CD14-positive monocyte (primary cell): Measurements from ENCODE around the gene ATPAF1. TPM values are rescaled to one million over a fixed set of nuclear protein-coding genes. Genes with fewer than 3 reads are reported as not detected.

ENCODE experiments used
- DNase-seq, 3 donors: peaks; one replicate each; pipeline ENCODE4 v3.0.0-alpha.2; 2011 to 2022
- H2AFZ ChIP-seq: 2 replicates; pipeline ENCODE4 v1.6.0; 2012; ENCODE audit warnings: mild to moderate bottlenecking, low read depth, low read length, inconsistent platforms; ENCODE audit not compliant: insufficient read depth, poor library complexity, severe bottlenecking
- H3K27ac ChIP-seq, 2 donors: 1 replicate in 1 of 2; 2 replicates in 1 of 2; pipeline ENCODE4 v1.5.1; 2012 to 2013; ENCODE audit warnings: low read length in 2 of 2, control low read depth in 1 of 2, inconsistent platforms in 1 of 2, low read depth in 1 of 2, mild to moderate bottlenecking in 1 of 2
- H3K27me3 ChIP-seq, 2 donors: one replicate each; pipeline versions ENCODE4 v1.6.0 to v1.6.1; 2011 to 2013; ENCODE audit warnings: low read length in 2 of 2; ENCODE audit not compliant: control insufficient read depth in 2 of 2, insufficient read depth in 2 of 2
- H3K36me3 ChIP-seq, 2 donors: replicated peaks in 1 of 2; 1 replicate in 1 of 2; 2 replicates in 1 of 2; pipeline versions ENCODE4 v1.5.1 to v1.6.1; 2012 to 2013; ENCODE audit warnings: low read length in 2 of 2, control low read depth in 1 of 2, inconsistent platforms in 1 of 2, mild to moderate bottlenecking in 1 of 2; ENCODE audit not compliant: insufficient read depth in 2 of 2, control insufficient read depth in 1 of 2
- H3K4me1 ChIP-seq, 2 donors: 1 replicate in 1 of 2; 2 replicates in 1 of 2; pipeline versions ENCODE4 v1.5.1 to v1.6.1; 2012 to 2013; ENCODE audit warnings: low read length in 2 of 2, control low read depth in 1 of 2, inconsistent platforms in 1 of 2, mild to moderate bottlenecking in 1 of 2, moderate library complexity in 1 of 2; ENCODE audit not compliant: insufficient read depth in 2 of 2, control insufficient read depth in 1 of 2
- H3K4me2 ChIP-seq: replicated peaks from 2 replicates; pipeline ENCODE3; 2012; ENCODE audit warnings: low read length, moderate library complexity, mild to moderate bottlenecking; ENCODE audit not compliant: poor library complexity, severe bottlenecking; ENCODE audit errors: extremely low read depth
- H3K4me3 ChIP-seq, 3 experiments: fragments of 200-600 bp in 1 of 3; sonication (generic) in 1 of 3; replicated peaks in 1 of 3; 1 replicate in 2 of 3; 2 replicates in 1 of 3; pipeline ENCODE4 v1.5.1; 2011 to 2013; ENCODE audit warnings: low read length in 3 of 3, mild to moderate bottlenecking in 3 of 3, control low read depth in 2 of 3, low read depth in 2 of 3, inconsistent platforms in 1 of 3, moderate library complexity in 1 of 3
- H3K79me2 ChIP-seq: 2 replicates; pipeline ENCODE4 v1.6.0; 2012; ENCODE audit warnings: mild to moderate bottlenecking, control low read depth, inconsistent platforms, low read length, moderate library complexity; ENCODE audit not compliant: insufficient read depth
- H3K9ac ChIP-seq: 2 replicates; pipeline ENCODE4 v1.6.0; 2017; ENCODE audit warnings: low read length, mild to moderate bottlenecking; ENCODE audit not compliant: insufficient read depth, poor library complexity, severe bottlenecking
- H3K9me3 ChIP-seq, 2 donors: replicated peaks in 1 of 2; 1 replicate in 1 of 2; 2 replicates in 1 of 2; pipeline versions ENCODE4 v1.5.1 to v1.6.1; 2012 to 2013; ENCODE audit warnings: low read length in 2 of 2, control low read depth in 1 of 2; ENCODE audit not compliant: control insufficient read depth in 1 of 2, insufficient read depth in 1 of 2
- H4K20me1 ChIP-seq: 2 replicates; pipeline ENCODE4 v1.6.0; 2012; ENCODE audit warnings: mild to moderate bottlenecking, low read length, control low read depth, moderate library complexity; ENCODE audit not compliant: insufficient read depth
- H3K27ac Mint-ChIP-seq, 7 donors: one replicate each; pipeline ENCODE4 v1.8.0; 2020; ENCODE audit warnings: mild to moderate bottlenecking in 7 of 7, mixed read lengths in 7 of 7, moderate library complexity in 6 of 7, inconsistent platforms in 2 of 7
- H3K27me3 Mint-ChIP-seq, 3 donors: one replicate each; pipeline ENCODE4 v1.8.0; 2021 to 2022; ENCODE audit warnings: low read depth in 3 of 3, mild to moderate bottlenecking in 3 of 3, mixed read lengths in 3 of 3, moderate library complexity in 3 of 3, inconsistent platforms in 1 of 3
- H3K36me3 Mint-ChIP-seq, 2 donors: one replicate each; pipeline ENCODE4 v1.8.0; 2020; ENCODE audit warnings: mixed read lengths in 2 of 2, inconsistent platforms in 1 of 2, mild to moderate bottlenecking in 1 of 2
- H3K4me1 Mint-ChIP-seq: one replicate; pipeline ENCODE4 v1.8.0; 2020; ENCODE audit warnings: mild to moderate bottlenecking, mixed read lengths
- H3K4me3 Mint-ChIP-seq, 2 donors: one replicate each; pipeline ENCODE4 v1.8.0; 2020; ENCODE audit warnings: mild to moderate bottlenecking in 2 of 2, mixed read lengths in 2 of 2, moderate library complexity in 1 of 2
- H3K9me3 Mint-ChIP-seq, 7 donors: one replicate each; pipeline ENCODE4 v1.8.0; 2020 to 2022; ENCODE audit warnings: mixed read lengths in 7 of 7, mild to moderate bottlenecking in 6 of 7, moderate library complexity in 6 of 7, inconsistent platforms in 2 of 7
- WGBS: methylation state at CpG from one replicate; pipeline ENCODE4 v1.1.5; 2013; ENCODE audit warnings: missing lambda C conversion rate; ENCODE audit not compliant: insufficient coverage; 5-methylcytosine and 5-hydroxymethylcytosine counted together
- intact Hi-C, 2 donors: fragments of 100-400 bp; cut with micrococcal nuclease; formaldehyde crosslinking; loops; one replicate each; pipeline versions ENCODE4 v1.15.0 to v1.15.1; 2023
- polyA plus RNA-seq, 3 donors: library from polyadenylated mRNA; depleted of rRNA in 1 of 3; unstranded in 2 of 3; stranded (reverse) in 1 of 3; fragments of 300-500 nt in 2 of 3; fragments of >200 nt in 1 of 3; fragmentation: Illumina TruSeq in 2 of 3; gene quantifications; 1 replicate in 2 of 3; 2 replicates in 1 of 3; pipeline ENCODE4 v1.2.3, GENCODE V29; 2012 to 2021
- TF ChIP-seq, protein P1 (sequence below): fragments of 200-600 bp; IDR thresholded peaks from one replicate; pipeline ENCODE4 v1.8.0; 2022; ENCODE audit warnings: antibody characterized with exemption, mild to moderate bottlenecking

ATPAF1 gene
- polyA plus RNA-seq, 3 donors, result 16.9 to 45.4 (median 33.4) TPM

DNA sequence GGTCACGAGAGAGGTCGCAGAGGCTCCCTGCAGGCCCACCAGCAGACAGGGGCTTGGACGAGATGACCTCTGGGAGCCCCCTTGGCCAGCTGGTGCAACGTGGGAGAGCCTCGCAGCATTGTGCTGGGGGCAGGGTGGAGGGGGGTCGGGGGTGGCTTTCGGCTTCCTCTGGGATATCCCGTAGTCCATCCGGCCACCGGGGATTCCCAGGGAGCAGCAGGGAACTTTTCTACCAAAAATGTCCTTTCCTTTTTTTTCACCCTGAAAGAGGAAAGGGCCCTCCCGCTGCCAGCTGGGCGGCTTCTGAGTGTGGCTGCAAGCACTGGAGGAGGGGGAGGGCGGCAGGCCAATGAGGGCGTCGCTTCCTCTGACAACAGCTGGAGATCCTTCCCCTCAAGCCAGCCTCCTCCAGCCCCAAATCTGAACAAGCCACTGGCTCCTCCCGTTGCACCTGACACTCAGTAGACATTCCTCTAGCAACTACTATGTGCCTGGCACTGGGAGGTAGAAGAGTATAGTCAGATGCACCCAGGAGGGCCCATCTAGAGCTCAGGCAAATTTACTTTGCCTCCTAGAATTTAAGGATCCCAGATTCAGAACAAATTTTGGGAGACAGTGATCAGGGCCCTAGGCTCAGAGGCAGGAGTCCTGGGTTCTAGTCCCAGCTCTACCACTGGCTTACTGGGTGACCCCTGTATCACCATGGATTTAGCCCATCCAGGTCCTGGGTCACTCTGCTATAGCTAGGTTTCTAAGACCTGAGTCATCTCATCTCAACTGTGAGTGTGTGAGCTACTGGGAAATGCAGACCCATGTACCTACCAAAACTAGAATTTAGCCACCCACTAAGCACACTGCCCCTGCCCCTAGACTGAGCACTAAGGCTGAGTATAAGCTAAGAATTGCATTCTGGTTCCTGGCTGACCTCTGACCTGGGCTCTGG is 54.2 kb downstream of the ATPAF1 start:
- Histone ChIP-seq H3K9me3 (no peaks in the 10 kb centered on the region), H3K36me3 (peaks cover 16 to 39% of the 10 kb centered on the region in 2 donors), H3K27me3 (no peaks in the 10 kb centered on the region), H3K4me2 (peak overlapping the region; percentile 77), H3K4me3 (peak overlapping the region in 2 of 3 experiments; percentile 25 to 76), H3K9ac (peak overlapping the region; percentile 52), H3K4me1 (peaks cover 51 to 64% of the 10 kb centered on the region in 2 donors), H3K79me2 (peaks cover 53% of the 10 kb centered on the region), H3K27ac (peak overlapping the region; percentile 38 to 80), H2AFZ (peak overlapping the region; percentile 22), H4K20me1 (peaks cover 64% of the 10 kb centered on the region)
- H3K4me1 Mint-ChIP-seq, result peaks cover 68% of the 10 kb centered on the region
- TF ChIP-seq, protein P1, sequence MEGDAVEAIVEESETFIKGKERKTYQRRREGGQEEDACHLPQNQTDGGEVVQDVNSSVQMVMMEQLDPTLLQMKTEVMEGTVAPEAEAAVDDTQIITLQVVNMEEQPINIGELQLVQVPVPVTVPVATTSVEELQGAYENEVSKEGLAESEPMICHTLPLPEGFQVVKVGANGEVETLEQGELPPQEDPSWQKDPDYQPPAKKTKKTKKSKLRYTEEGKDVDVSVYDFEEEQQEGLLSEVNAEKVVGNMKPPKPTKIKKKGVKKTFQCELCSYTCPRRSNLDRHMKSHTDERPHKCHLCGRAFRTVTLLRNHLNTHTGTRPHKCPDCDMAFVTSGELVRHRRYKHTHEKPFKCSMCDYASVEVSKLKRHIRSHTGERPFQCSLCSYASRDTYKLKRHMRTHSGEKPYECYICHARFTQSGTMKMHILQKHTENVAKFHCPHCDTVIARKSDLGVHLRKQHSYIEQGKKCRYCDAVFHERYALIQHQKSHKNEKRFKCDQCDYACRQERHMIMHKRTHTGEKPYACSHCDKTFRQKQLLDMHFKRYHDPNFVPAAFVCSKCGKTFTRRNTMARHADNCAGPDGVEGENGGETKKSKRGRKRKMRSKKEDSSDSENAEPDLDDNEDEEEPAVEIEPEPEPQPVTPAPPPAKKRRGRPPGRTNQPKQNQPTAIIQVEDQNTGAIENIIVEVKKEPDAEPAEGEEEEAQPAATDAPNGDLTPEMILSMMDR, result no peak
- H3K36me3 Mint-ChIP-seq, result peaks cover 35 to 43% of the 10 kb centered on the region in 2 donors
- peaks cover 0 to 4% (median 0%) of the 10 kb centered on the region in 3 donors for H3K27me3 Mint-ChIP-seq
- peak; percentile 68 to 72 (median 72) for DNase-seq
- intact Hi-C loops, result loop anchor here in 1 of 2 donors (10.0 kb wide), 1 partner anchor 101 kb away; the partner anchor contains the start of gene EFCAB14
- H3K4me3 Mint-ChIP-seq, result peak overlapping the region; percentile 60 to 84
- peak overlapping the region; percentile 62 to 91 (median 84) for H3K27ac Mint-ChIP-seq
- no CpG with 5 or more reads among the region's 16 CpGs for WGBS
- H3K9me3 Mint-ChIP-seq, result peaks cover 0 to 1% (median 0%) of the 10 kb centered on the region in 7 donors

DNA sequence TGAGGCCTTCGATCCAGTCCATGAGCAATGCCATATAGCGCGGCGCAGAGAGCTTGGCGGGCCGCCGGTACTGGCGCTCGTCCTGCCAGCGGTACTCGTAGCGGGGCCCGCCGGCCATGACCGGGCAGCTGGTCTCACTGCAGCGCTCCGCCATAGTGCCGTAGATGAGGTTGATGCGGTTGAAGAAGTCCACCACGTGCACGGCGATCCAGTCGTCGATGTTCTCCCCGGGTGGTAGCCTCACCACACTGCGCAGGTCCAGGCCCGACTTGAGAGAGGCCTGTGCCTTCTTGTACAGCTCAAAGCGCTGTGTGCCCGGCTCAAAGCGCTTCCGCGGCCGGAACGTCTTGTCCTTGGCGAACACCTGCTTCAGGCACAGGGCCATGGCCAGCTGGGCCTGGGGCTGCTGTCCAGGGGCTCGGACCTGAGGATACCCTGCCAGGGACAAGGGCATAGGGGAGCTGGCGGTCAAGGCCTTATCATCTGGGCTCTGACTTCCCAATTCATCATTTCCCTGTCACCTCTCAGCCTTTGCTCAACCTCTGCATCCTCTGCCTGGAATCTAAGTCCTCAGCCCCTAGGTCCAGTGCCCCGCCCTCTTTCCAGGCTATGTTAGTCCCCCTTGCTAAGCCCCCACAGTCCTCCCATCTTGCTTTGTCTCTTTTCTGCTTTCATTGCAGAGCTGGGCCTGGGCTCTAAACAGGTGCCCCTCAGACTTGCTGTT is 55.1 kb downstream of the ATPAF1 start:
- peaks cover 25 to 47% of the 10 kb centered on the region in 2 donors for H3K36me3 ChIP-seq
- peaks cover 69% of the 10 kb centered on the region for H4K20me1 ChIP-seq
- DNase-seq, result no peak
- peaks cover 53% of the 10 kb centered on the region for H3K79me2 ChIP-seq
- H3K9ac ChIP-seq, result peak overlapping the region; percentile 52
- peaks cover 43 to 51% of the 10 kb centered on the region in 2 donors for H3K36me3 Mint-ChIP-seq
- H3K27ac Mint-ChIP-seq, result peak overlapping the region; percentile 62 to 91 (median 84)
- H3K27me3 ChIP-seq, result no peaks in the 10 kb centered on the region
- peaks cover 61% of the 10 kb centered on the region for H3K4me1 Mint-ChIP-seq
- H2AFZ ChIP-seq, result peak overlapping the region; percentile 22
- no peaks in the 10 kb centered on the region for H3K9me3 ChIP-seq
- peaks cover 0 to 1% (median 0%) of the 10 kb centered on the region in 7 donors for H3K9me3 Mint-ChIP-seq
- H3K4me3 Mint-ChIP-seq, result peak overlapping the region; percentile 60 to 84
- WGBS, result 96% methylated on average over 38 of the region's 38 CpGs
- H3K27ac ChIP-seq, result peak overlapping the region; percentile 38 to 80
- peaks cover 48 to 57% of the 10 kb centered on the region in 2 donors for H3K4me1 ChIP-seq
- TF ChIP-seq, protein P1, result no peak
- peaks cover 0 to 4% (median 0%) of the 10 kb centered on the region in 3 donors for H3K27me3 Mint-ChIP-seq
- intact Hi-C loops, result loop anchor here in 1 of 2 donors (10.0 kb wide), 1 partner anchor 102 kb away; the partner anchor contains the start of gene EFCAB14
- H3K4me3 ChIP-seq, result peak overlapping the region in 2 of 3 experiments; percentile 25 to 76
- H3K4me2 ChIP-seq, result peak overlapping the region; percentile 77
